ENCODE results near the gene DNAJC22.
"Not testable (repeated sequence)": the region's sequence is repeated elsewhere in the genome, so short reads cannot be mapped to it uniquely, and the experiment has no call there.

DNAJC22 gene

DNA sequence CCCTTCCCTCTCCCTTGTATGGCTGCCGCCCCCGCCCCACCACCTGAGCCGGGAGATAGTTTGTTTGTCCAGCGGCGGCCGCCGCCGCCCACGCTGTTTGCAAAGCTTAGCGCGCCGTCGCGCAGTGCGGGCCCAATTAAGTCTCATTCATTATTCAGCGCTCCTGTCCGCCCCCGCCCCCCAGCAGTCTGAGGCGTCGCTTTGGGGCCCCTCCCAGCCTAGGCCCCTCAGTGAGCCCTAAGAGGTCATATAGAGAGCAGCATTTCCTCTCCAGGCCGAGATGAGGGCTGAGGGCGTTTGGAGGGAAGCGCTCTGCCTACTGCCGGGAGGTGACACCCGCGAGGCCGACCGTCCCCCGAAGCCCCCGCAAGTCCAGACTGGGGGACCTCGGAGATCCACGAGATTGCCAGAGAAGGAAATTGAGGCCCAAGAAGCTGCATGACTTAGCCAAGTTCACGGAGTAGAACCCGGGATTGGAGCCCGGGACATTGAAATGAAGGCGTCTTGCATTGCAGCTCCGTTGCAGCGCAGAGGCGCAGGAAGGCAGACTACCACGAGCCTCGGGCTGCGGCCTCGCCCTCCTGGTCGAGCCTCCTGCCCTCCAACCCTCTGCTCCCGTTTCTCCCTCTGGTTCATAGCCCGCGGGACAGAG is at the start of gene DNAJC22:
DNAJC22 (plus strand) TSS at position 230 of the 652 bp plus-strand sequence. CDS start 1,985 bp downstream, outside the sequence.
- no peak for DNase-seq

DNA sequence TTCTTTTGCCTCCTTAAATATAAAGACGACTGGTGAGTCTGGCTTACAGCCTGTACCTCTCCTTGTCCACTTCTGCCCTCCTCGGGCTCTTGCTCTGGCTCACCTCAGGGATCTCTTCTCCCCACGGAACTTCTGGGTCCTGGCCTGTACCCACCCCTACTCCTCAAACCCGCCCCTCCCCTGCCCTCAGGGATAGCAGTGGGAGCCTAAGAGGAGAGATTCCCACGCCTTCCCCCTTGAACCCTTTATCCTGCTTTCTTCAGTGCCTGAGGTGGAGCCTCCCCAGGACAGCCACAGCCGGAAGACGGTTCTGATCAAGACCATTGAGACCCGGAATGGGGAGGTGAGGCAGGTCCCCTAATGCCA is 49.0 kb upstream of the DNAJC22 start:
- no peak for DNase-seq

DNA sequence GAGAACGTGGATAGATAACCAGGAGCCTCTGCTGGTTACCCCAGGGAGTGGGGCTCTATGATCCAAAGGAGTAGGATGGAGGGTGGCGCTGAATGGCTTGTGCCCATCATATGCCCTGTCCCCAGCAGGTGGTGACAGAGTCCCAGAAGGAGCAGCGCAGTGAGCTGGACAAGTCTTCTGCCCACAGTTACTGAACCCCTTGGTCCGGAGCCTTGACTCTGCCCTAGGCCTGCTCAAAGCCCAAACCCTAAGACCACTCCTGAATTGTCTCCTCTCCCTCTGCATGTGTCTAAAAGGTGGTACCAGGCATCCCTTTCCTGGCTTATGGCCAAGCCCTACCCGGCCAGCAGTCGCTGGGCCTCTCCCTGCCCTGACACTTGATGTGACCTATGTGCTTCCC is 48.5 kb upstream of the DNAJC22 start:
- DNase-seq, result no peak

DNA sequence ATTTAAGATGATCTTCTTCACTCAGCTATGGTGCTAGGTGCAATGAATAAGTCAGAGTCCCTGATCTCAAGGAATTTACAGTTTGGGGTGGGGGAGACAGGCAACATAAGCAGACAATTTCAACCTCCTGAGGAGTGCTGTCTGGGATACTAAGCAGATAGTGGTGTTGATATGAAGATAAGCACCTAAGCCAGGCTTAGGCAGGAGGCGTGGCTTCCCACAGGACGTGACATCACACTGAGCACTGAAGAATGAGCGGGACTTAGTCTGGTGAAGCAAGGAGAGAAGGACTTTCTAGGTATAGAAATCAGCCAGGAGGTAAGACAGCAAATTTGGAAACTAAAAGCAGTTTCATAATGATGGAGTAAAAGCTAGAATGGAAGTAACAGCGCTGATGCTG is 44.9 kb upstream of the DNAJC22 start:
- DNase-seq, result no peak

DNA sequence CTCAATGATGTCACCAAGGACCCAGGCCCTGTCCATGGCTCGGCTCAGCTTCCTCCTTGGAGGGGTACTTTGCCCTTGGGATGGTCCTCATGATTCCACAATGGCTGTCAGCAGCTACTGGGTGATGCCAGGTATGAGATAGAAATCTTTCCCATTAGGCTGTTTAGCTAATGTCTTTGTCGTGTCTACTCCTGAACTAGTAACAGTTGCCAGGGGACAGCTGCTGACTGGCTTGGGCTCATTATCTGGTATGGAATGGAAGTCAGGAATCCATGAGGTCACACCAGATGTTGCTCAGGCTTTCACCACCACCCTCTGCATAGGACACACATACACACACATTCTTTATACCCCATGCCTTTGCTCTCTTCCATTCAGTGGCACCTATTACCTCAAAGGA is 42.5 kb upstream of the DNAJC22 start:
- no peak for DNase-seq

DNA sequence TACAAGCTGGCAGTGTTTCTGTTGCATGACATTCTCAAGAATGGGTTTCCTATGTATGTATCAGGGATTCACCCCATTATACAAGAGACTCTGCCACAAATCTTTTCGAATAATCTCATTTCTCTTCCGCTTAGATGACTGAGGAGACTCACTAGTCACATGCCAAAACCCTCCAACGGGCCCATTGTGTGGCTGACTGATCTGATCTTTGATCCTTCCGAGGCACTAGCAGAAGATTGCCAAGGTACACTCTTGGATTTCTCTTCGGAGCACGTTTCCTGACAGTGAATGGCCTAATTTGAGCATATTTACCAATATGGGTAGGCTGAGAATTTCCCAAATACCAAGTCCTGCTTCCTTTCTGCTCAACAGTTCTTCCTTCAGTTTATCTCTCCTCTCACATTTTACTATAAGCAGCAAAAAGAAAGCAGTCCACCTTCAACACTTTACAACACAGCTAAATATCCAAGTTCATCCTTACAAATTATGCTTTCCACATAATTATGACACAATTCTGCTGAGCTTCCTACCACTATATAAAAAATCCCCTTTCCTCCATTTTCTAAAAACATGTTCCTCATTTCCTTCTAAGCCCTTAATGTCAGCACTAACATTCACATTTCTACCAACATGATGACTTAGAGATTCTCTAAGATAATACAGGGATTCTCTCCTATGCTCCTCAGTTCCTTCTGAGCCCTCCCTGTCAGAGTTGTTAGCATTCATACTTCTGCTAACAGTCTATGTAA is 40.8 kb upstream of the DNAJC22 start:
- DNase-seq, result no peak

DNA sequence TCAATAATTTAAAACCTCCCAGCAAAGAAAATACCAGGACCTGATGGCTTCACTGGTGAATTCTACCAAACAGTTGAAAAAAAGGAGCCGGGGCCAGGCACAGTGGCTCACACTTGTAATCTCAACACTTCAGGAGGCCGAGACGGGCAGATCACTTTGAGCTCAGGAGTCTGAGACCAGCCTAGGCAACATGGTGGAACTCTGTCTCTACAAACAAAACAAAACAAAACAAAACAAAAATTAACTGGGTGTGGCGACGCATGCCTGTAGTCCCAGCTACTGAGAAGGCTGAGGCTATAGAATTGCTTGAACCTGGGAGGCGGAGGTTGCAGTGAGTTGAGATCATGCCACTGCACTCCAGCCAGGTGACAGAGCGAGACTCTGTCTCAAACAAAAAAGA is 37.3 kb upstream of the DNAJC22 start:
- DNase-seq, result no peak

DNA sequence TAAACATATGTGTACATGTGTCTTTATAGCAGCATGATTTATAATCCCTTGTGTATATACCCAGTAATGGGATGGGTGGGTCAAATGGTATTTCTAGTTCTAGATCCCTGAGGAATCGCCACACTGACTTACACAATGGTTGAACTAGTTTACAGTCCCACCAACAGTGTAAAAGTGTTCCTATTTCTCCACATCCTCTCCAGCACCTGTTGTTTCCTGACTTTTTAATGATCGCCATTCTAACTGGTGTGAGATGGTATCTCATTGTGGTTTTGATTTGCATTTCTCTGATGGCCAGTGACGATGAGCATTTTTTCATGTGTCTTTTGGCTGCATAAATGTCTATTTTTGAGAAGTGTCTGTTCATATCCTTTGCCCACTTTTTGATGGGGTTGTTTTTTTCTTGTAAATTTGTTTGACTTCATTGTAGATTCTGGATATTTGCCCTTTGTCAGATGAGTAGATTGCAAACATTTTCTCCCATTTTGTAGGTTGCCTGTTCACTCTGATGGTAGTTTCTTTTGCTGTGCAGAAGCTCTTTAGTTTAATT is 36.2 kb upstream of the DNAJC22 start:
- not testable (repeated sequence) for DNase-seq

DNA sequence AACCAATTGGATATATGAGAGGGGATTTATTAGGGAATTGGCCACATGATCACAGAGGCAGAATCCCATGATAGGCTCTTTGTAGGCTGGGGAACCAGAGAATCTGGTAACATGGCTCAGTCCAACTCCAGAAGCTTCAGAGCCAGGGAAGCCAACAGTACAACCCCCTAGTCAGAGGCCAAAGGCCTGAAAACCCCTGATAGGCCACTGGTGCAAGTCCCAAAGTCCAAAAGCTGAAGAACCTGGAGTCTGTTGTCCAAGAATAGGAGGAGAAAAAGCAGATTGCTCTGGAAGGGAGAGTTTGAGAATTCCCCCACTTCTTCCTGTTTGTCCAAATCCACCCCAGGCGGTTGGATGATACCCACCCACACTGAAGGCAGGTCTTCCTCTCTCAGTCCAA is 31.9 kb upstream of the DNAJC22 start:
- no peak for DNase-seq

DNA sequence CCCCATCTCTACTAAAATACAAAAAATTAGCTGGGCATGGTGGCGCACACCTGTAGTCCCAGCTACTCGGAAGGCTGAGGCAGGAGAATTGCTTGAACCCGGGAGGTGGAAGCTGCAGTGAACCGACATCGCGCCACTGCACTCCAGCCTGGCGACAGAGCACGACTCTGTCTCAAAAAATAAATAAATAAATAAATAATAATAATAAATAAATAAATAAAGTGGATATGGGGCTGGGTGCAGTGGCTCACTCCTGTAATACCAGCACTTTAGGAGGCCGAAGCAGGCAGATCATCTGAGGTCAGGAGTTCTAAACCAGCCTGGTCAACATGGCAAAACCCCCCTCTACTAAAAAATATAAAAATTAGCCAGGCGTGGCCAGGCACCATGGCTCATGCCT is 29.6 kb upstream of the DNAJC22 start:
- not testable (repeated sequence) for DNase-seq

DNA sequence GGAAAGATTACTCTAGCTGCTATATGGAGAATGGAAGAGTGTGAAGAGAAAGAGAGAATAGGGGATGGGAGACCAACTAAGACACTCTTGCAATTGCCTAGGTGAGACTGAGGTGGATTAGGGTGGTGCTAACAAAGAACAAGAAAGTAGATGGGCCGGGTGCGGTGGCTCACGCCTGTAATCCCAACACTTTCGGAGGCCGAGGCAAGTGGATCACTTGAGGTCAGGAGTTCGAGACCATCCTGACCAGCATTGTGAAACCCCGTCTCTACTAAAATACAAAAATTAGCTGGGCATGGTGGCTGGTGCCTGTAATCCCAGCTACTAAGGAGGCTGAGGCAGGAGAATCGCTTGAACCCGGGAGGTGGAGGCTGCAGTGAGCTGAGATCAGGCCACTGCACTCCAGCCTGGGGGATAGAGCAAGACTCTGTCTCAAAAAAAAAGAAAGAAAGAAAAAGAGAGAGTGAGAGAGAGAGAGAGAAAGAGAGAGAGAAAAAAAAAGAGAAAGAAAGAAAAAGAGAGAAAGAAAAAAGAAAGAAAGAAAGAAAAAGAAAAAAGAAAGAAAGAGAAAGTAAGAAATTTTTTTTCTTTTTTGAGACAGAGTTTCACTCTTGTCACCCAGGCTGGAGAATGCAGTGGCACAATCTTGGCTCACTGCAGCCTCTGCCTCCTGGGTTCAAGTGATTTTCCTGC is 26.1 kb upstream of the DNAJC22 start:
- not testable (repeated sequence) for DNase-seq

DNA sequence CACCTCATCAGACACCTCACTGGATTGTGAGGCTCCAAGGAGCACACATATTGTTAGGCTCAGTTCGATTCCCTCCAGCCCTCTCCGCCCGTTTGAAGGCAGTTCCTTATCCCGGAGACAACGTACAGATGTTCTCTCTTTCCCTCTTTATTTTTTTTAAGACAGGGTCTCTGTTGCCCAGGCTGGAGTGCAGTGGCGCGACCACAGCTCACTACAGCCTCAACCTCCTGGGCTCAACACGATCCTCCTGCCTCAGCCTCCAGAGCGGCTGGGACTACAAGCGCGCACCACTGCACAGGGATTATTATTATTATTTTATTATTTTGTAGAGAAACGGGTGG is 24.4 kb upstream of the DNAJC22 start:
- DNase-seq, result no peak

DNA sequence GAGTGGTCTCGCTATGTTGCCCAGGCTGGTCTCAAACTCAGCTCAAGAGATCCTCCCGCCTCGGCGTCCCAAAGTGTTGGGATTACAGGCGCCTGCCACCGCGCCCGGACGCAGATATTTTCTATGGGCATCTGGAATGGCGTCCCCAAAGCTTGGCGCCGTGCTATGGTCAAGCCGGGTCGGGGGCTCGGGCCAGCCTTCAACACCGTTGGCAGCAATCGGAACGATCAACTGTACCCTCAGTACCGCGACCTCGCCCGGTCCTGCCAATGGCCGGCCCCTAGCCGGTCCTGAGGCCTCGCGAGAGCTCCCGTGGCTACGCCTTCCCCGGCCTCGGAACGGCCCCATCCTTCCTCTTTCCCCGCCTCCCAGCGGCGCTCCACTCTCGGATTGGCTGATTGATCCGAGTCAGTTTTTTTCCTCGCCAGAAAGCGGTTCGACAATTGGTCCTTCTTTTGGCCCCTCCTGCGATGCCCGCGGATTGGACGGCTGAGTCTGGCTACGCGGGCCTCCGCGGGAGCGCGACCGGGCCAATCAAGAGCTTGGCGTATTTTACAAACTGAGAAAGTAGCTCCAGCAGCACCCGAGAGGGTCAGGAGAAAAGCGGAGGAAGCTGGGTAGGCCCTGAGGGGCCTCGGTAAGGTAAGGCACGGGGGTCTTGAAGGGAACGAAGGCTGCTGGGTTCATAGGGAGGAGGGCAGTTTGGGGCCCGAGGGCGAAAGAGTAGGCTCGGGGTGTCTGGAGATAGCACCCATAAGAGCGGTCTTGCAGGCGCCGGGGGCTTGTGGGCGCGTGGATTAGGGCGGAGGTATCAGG is 23.8 kb upstream of the DNAJC22 start, which contains the start of gene TROAP:
TROAP (plus strand) TSS at position 548 of the 816 bp plus-strand sequence. CDS start 354 bp downstream, outside the sequence.
- DNase-seq, result peak; percentile 98

DNA sequence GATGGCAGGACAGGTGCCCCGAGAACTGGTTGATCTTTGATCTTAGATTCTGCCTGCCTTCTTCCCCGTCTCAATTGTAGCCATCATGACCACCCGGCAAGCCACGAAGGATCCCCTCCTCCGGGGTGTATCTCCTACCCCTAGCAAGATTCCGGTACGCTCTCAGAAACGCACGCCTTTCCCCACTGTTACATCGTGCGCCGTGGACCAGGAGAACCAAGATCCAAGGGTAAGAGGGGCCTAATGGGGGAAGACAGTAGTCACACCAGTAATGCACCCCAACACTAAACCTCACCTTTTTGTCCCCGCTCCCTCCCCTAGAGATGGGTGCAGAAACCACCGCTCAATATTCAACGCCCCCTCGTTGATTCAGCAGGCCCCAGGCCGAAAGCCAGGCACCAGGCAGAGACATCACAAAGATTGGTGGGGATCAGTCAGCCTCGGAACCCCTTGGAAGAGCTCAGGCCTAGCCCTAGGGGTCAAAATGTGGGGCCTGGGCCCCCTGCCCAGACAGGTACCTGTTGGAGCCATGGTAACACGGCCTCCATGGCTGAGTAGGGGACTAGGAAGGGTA is 23.1 kb upstream of the DNAJC22 start:
- no peak for DNase-seq

DNA sequence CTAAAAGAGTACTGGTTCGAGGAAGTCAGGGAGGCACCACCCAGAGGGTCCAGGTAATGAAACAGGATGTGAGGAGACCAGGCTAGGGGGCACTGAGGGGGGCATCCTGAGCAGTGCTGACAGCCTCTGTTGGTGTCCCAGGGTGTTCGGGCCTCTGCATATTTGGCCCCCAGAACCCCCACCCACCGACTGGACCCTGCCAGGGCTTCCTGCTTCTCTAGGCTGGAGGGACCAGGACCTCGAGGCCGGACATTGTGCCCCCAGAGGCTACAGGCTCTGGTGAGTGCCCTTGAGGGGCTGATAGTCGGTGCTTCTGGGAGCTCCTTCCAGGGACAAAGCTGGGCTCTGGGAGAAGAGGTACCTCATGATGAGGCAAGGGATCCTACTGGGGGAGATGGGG is 21.1 kb upstream of the DNAJC22 start:
- no peak for DNase-seq

DNA sequence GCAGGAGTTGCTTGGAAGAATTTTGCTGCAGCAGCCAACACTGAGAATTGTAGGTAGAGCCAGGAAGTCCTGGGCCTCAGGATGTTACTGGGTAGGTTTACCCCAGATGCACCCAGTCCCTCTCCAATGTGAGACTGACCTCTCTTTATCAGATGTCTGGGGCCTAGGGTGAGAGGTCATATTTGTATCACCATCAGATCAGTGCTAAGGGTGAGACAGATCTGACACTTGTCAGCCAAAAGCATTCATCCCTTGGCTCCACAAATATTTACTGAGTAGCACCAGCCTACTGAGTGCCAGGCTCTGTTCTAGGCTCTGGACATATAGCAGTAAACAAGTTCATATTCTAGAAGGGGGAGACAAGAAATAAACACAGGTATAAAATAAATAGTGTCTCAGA is 19.3 kb upstream of the DNAJC22 start:
- no peak for DNase-seq

DNA sequence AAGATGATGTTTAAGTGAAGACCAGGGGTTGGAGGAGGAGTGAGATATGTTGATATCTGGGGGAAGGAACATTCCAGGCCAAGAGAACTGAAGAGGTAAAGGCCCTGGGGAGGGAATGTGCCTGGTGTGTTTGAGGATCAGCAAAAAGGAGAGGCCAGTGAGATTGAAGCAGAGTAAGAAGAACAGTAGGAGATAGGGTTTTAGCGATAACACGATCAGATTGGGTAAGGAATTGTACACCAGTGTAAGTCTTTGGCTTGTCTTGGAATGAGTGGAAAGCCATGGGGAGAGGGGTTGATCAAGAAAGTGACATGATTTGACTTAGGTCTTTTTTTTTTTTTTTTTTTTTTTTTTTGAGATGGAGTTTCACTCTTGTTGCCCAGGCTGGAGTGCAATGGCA is 18.8 kb upstream of the DNAJC22 start:
- no peak for DNase-seq

DNA sequence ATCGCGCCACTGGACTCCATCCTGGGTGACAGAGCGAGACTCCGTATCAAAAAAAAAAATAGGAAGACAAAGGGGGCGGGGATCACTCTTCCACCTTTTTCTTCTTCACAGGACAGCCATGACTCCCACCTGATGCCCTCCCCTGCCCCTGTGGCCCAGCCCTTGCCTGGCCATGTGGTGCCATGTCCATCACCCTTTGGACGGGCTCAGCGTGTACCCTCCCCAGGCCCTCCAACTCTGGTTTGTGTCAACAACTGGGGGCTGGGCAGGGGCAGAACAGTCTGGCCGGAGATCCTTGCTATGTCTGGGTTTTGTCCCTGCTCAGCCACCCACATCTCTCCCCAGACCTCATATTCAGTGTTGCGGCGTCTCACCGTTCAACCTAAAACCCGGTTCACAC is 17.9 kb upstream of the DNAJC22 start:
- DNase-seq, result no peak

DNA sequence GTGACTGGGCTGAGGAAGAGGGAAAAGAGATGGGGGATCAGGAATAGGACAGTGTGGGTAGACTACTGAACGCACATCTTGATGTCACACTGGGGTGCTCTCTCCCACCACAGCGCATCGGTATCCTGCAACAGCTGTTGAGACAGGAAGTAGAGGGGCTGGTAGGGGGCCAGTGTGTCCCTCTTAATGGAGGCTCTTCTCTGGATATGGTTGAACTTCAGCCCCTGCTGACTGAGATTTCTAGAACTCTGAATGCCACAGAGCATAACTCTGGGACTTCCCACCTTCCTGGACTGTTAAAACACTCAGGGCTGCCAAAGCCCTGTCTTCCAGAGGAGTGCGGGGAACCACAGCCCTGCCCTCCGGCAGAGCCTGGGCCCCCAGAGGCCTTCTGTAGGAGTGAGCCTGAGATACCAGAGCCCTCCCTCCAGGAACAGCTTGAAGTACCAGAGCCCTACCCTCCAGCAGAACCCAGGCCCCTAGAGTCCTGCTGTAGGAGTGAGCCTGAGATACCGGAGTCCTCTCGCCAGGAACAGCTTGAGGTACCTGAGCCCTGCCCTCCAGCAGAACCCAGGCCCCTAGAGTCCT is 16.6 kb upstream of the DNAJC22 start:
- no peak for DNase-seq

DNA sequence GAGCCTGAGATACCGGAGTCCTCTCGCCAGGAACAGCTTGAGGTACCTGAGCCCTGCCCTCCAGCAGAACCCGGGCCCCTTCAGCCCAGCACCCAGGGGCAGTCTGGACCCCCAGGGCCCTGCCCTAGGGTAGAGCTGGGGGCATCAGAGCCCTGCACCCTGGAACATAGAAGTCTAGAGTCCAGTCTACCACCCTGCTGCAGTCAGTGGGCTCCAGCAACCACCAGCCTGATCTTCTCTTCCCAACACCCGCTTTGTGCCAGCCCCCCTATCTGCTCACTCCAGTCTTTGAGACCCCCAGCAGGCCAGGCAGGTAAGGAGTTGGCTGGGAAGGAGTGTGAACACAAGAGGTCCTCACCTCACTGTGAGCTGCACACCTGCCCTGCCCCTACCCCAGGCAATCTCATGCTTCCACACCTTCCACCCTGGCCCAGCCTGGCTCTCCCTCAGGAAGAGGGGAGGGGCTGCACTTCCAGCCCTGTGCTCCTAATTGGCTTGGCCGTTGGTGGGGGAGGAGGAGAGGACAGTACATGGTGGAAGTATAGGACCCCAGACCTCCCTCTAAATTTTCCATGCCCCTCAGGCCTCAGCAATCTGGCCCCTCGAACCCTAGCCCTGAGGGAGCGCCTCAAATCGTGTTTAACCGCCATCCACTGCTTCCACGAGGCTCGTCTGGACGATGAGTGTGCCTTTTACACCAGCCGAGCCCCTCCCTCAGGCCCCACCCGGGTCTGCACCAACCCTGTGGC is 15.9 kb upstream of the DNAJC22 start:
- no peak for DNase-seq

Measured in DMS153 (cell line).